ENCODE results near the gene CLCN6. TPM values are rescaled to one million over a fixed set of nuclear protein-coding genes. Genes with fewer than 3 reads are reported as not detected.

Gene CLCN6
- total RNA-seq, 4 donors from 2014 or later: 4.2 to 13.5 (median 9.9) TPM

- DNase-seq: no peak
- H3K36me3 ChIP-seq: no peaks in the 10 kb centered on the region
- no peak overlapping the region for H3K27ac ChIP-seq
- no peak overlapping the region for H3K4me3 ChIP-seq
- no peaks in the 10 kb centered on the region for H3K27me3 ChIP-seq
- TF ChIP-seq, protein P1, sequence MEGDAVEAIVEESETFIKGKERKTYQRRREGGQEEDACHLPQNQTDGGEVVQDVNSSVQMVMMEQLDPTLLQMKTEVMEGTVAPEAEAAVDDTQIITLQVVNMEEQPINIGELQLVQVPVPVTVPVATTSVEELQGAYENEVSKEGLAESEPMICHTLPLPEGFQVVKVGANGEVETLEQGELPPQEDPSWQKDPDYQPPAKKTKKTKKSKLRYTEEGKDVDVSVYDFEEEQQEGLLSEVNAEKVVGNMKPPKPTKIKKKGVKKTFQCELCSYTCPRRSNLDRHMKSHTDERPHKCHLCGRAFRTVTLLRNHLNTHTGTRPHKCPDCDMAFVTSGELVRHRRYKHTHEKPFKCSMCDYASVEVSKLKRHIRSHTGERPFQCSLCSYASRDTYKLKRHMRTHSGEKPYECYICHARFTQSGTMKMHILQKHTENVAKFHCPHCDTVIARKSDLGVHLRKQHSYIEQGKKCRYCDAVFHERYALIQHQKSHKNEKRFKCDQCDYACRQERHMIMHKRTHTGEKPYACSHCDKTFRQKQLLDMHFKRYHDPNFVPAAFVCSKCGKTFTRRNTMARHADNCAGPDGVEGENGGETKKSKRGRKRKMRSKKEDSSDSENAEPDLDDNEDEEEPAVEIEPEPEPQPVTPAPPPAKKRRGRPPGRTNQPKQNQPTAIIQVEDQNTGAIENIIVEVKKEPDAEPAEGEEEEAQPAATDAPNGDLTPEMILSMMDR (IDR thresholded peaks at IDR 0.05): no peak
- TF ChIP-seq POLR2A (IDR thresholded peaks at IDR 0.05): no peak
- H3K9me3 ChIP-seq: no peaks in the 10 kb centered on the region
- 76 to 85% methylated on average over 3 to 4 of the region's 13 CpGs for WGBS, 2 donors
- intact Hi-C loops (cut with DNase I): no loop called here
- peaks cover 3 to 7% (median 7%) of the 10 kb centered on the region in 3 donors for H3K4me1 ChIP-seq
Measured at GRCh38 chr1:11779715-11780379, 26.1 kb upstream of the CLCN6 start.

GRCh38 chr1:11780380-11781147 is 25.4 kb upstream of the CLCN6 start:
- 65 to 67% methylated on average over 7 to 9 of the region's 10 CpGs for WGBS, 2 donors
- Histone ChIP-seq H3K36me3 (no peaks in the 10 kb centered on the region), H3K27me3 (no peaks in the 10 kb centered on the region), H3K4me3 (no peak overlapping the region), H3K27ac (no peak overlapping the region), H3K9me3 (no peaks in the 10 kb centered on the region), H3K4me1 (peaks cover 10 to 15% (median 14%) of the 10 kb centered on the region in 3 donors)
- intact Hi-C loops (cut with DNase I): no loop called here
- no peak for TF ChIP-seq POLR2A (IDR thresholded peaks at IDR 0.05)
- TF ChIP-seq, protein P1 (IDR thresholded peaks at IDR 0.05): no peak
- no peak for DNase-seq

GRCh38 chr1:11781297-11781696 is 24.7 kb upstream of the CLCN6 start:
- no peak for DNase-seq
- Histone ChIP-seq H3K27me3 (no peaks in the 10 kb centered on the region), H3K36me3 (no peaks in the 10 kb centered on the region), H3K9me3 (no peaks in the 10 kb centered on the region), H3K4me3 (no peak overlapping the region), H3K4me1 (peaks cover 11 to 19% (median 17%) of the 10 kb centered on the region in 3 donors), H3K27ac (no peak overlapping the region)
- WGBS, 2 donors: 79 to 89% methylated on average over 9 to 11 of the region's 12 CpGs
- no peak for TF ChIP-seq POLR2A (IDR thresholded peaks at IDR 0.05)
- TF ChIP-seq, protein P1 (IDR thresholded peaks at IDR 0.05): no peak
- intact Hi-C loops (cut with DNase I): no loop called here

- H3K9me3 ChIP-seq: no peaks in the 10 kb centered on the region
- no peaks in the 10 kb centered on the region for H3K27me3 ChIP-seq
- no peak overlapping the region for H3K4me3 ChIP-seq
- DNase-seq: no peak
- H3K4me1 ChIP-seq: peaks cover 13 to 28% (median 26%) of the 10 kb centered on the region in 3 donors
- no peak for TF ChIP-seq POLR2A (IDR thresholded peaks at IDR 0.05)
- TF ChIP-seq, protein P1 (IDR thresholded peaks at IDR 0.05): no peak
- WGBS, 2 donors: 69 to 80% methylated on average over 2 to 3 of the region's 6 CpGs
- no peaks in the 10 kb centered on the region for H3K36me3 ChIP-seq
- intact Hi-C loops (cut with DNase I): no loop called here
- H3K27ac ChIP-seq: no peak overlapping the region
Measured at GRCh38 chr1:11782127-11782708, 23.8 kb upstream of the CLCN6 start.

GRCh38 chr1:11783556-11783955 is 22.4 kb upstream of the CLCN6 start:
- TF ChIP-seq, protein P1 (IDR thresholded peaks at IDR 0.05): no peak
- TF ChIP-seq POLR2A (IDR thresholded peaks at IDR 0.05): no peak
- 88 to 95% methylated on average over 5 to 6 of the region's 6 CpGs for WGBS, 2 donors
- no peaks in the 10 kb centered on the region for H3K9me3 ChIP-seq

More at GRCh38 chr1:11783556-11783955, 22.4 kb upstream of the CLCN6 start:
- Histone ChIP-seq H3K36me3 (no peaks in the 10 kb centered on the region), H3K27ac (no peak overlapping the region), H3K4me3 (no peak overlapping the region), H3K4me1 (peaks cover 27 to 42% (median 40%) of the 10 kb centered on the region in 3 donors), H3K27me3 (no peaks in the 10 kb centered on the region)
- DNase-seq: no peak
- intact Hi-C loops (cut with DNase I): no loop called here
